Heart right ventricle (tissue), 16 donors: ENCODE results near the gene CEACAM8. TPM values are rescaled to one million over a fixed set of nuclear protein-coding genes. Genes with fewer than 3 reads are reported as not detected.
A peak's percentile ranks its signal among the peaks of the same experiment; 100 is the strongest.
"Not testable (repeated sequence)": the region's sequence is repeated elsewhere in the genome, so short reads cannot be mapped to it uniquely, and the experiment has no call there.

Experiments used
- ATAC-seq, 8 donors: fragments of 200-7000 bp; cut with Tn5 transposase; one replicate each; pipeline ENCODE4 v1.9.1; 2020; ENCODE audit warnings: mild to moderate bottlenecking in 8 of 8, moderate library complexity in 8 of 8, moderate number of reproducible peaks in 1 of 8
- DNase-seq, 2 donors: peaks; one replicate each; pipeline ENCODE4 v3.0.0-alpha.2; 2020
- H3K27ac ChIP-seq, 10 donors: fragments of 200-600 bp; sonication (generic) in 2 of 10; one replicate each; pipeline versions ENCODE4 v1.5.0 to v1.8.0; 2020 to 2022; ENCODE audit warnings: mild to moderate bottlenecking in 3 of 10
- H3K27me3 ChIP-seq, 7 donors: fragments of 200-600 bp; one replicate each; pipeline ENCODE4 v1.8.0; 2021 to 2022; ENCODE audit warnings: mild to moderate bottlenecking in 2 of 7
- H3K36me3 ChIP-seq, 9 donors: fragments of 200-600 bp; sonication (generic) in 1 of 9; one replicate each; pipeline versions ENCODE4 v1.5.0 to v1.8.0; 2020 to 2022; ENCODE audit warnings: mild to moderate bottlenecking in 2 of 9
- H3K4me1 ChIP-seq, 9 donors: fragments of 200-600 bp; sonication (generic) in 1 of 9; one replicate each; pipeline versions ENCODE4 v1.5.0 to v1.8.0; 2020 to 2022; ENCODE audit warnings: mild to moderate bottlenecking in 4 of 9
- H3K4me3 ChIP-seq, 10 donors: fragments of 200-600 bp; sonication (generic) in 2 of 10; one replicate each; pipeline versions ENCODE4 v1.5.0 to v1.8.0; 2020 to 2022; ENCODE audit warnings: mild to moderate bottlenecking in 7 of 10, moderate library complexity in 2 of 10
- H3K9me3 ChIP-seq, 11 donors: fragments of 200-600 bp in 10 of 11; sonication (generic) in 2 of 11; one replicate each; pipeline versions ENCODE4 v1.5.0 to v1.8.0; 2013 to 2022; ENCODE audit warnings: mild to moderate bottlenecking in 2 of 11, control low read depth in 1 of 11, moderate library complexity in 1 of 11
- CTCF ChIP-seq, 9 donors: fragments of 200-600 bp; sonication (generic) in 2 of 9; IDR thresholded peaks; one replicate each; pipeline versions ENCODE4 v1.5.0 to v1.8.0; 2021 to 2022; ENCODE audit warnings: antibody characterized with exemption in 9 of 9, mild to moderate bottlenecking in 5 of 9, moderate library complexity in 1 of 9
- WGBS, 2 donors: extraction: QIAGEN DNeasy Blood & Tissue Kit; methylation state at CpG; one replicate each; pipeline ENCODE4 v1.1.7; 2013; ENCODE audit warnings: inconsistent platforms in 1 of 2; 5-methylcytosine and 5-hydroxymethylcytosine counted together
- intact Hi-C, 10 donors: fragments of 100-400 bp; cut with DNase I; formaldehyde crosslinking; loops; one replicate each; pipeline versions ENCODE4 v1.11.1 to v1.14.2; 2022
- polyA plus RNA-seq, 2 donors: library from polyadenylated mRNA; stranded (reverse); fragments of 200-250 nt; gene quantifications; one replicate each; pipeline ENCODE4 v1.2.3, GENCODE V29; 2013
- total RNA-seq, 10 donors: library from RNA; stranded (reverse); fragmentation: NEBNext Ultra II Directional in 3 of 10; extraction: Animal tissue kit (Norgen Biotek cat#: 25700) in 3 of 10; gene quantifications; one replicate each; pipeline versions ENCODE4 v1.2.1 to v1.2.4, GENCODE V29; 2021 to 2023
- donor health status: Arrhythmogenic right ventricular cardiomyopathy.
- donor health status: ischemic (EF 13 %, LVEDD 7.1; RV severe dilation, severe dysfunction).
- donor health status: healthy with polysubstance abuse.
- donor health status: DM: no; HTN: yes; CAD: no.
- donor health status: DM: no; HTN: no; CAD: no.
- donor health status: ischemic (EF 25% LVEDD 6.9; RV normal size, moderate dysfunction).
- donor health status: ischemic (EF 25% LVEDD 5.7; RV mildly dilated, moderate dysfunction).
- donor health status: healthy.
- donor health status: DM: yes; HTN: yes; CAD: no.
- donor health status: Ischemic cardiomyopathy.
- donor health status: ischemic (EF 35%, LVEDD 5.7; RV mildly dilated, moderate dysfunction).
- donor health status: nonischemic (EF 11% LVEDD 7.7; RV severe dilation, severe dysfunction).
- donor health status: DM: yes; HTN: yes; CAD: no.
- donor health status: PGD.
- donor health status: ischemic (EF 29% LVEDD 5.4; RV normal size, mild dysfunction).
- donor health status: nonischemic (EF 23%, LVEDD 6.1; RV moderate dilation, normal function).

CEACAM8 gene
- total and polyA plus RNA-seq, 12 donors: 0.15 to 0.76 TPM; not detected in 10

- ATAC-seq (peak in 1 of 8 donors; percentile 21), DNase-seq (no peak)
- H3K36me3 ChIP-seq: no peaks in the 10 kb centered on the region
- TF ChIP-seq CTCF (IDR thresholded peaks at IDR 0.05): no peak
- H3K4me1 ChIP-seq: peaks cover 0 to 41% (median 0%) of the 10 kb centered on the region in 9 donors
- peaks cover 0 to 73% (median 0%) of the 10 kb centered on the region in 7 donors for H3K27me3 ChIP-seq
- intact Hi-C loops: no loop called here
- 88 to 89% methylated on average over 8 of the region's 8 CpGs for WGBS, 2 donors
- H3K27ac ChIP-seq: no peak overlapping the region
- H3K4me3 ChIP-seq: no peak overlapping the region
- H3K9me3 ChIP-seq: peaks cover 0 to 15% (median 0%) of the 10 kb centered on the region in 11 donors
Observed at GRCh38 chr19:42552086-42553065, 42.3 kb downstream of the CEACAM8 start.

GRCh38 chr19:42550521-42550920 is 44.2 kb downstream of the CEACAM8 start:
- intact Hi-C loops, ATAC-seq, H3K4me3 ChIP-seq, H3K36me3 ChIP-seq, H3K27ac ChIP-seq, DNase-seq: not testable (repeated sequence)
- Histone ChIP-seq H3K27me3 (peaks cover 0 to 71% (median 0%) of the 10 kb centered on the region in 7 donors), H3K9me3 (peaks cover 0 to 15% (median 0%) of the 10 kb centered on the region in 11 donors), H3K4me1 (peaks cover 0 to 31% (median 0%) of the 10 kb centered on the region in 9 donors)
- WGBS, 2 donors: 92 to 93% methylated on average over 6 of the region's 6 CpGs

GRCh38 chr19:42549067-42549466 is 45.7 kb downstream of the CEACAM8 start:
- ATAC-seq, H3K4me3 ChIP-seq, intact Hi-C loops, H3K36me3 ChIP-seq, H3K27ac ChIP-seq, DNase-seq: not testable (repeated sequence)
- Histone ChIP-seq H3K27me3 (peaks cover 0 to 68% (median 0%) of the 10 kb centered on the region in 7 donors), H3K9me3 (peaks cover 0 to 15% (median 0%) of the 10 kb centered on the region in 11 donors), H3K4me1 (peaks cover 0 to 16% (median 0%) of the 10 kb centered on the region in 9 donors)
- WGBS, 2 donors: 60 to 95% methylated on average over 1 of the region's 1 CpG

GRCh38 chr19:42548552-42548951 is 46.2 kb downstream of the CEACAM8 start:
- intact Hi-C loops: no loop called here
- TF ChIP-seq CTCF (IDR thresholded peaks at IDR 0.05): no peak
- H3K4me3 ChIP-seq: no peak overlapping the region
- ATAC-seq (no peak), DNase-seq (no peak)
- no peaks in the 10 kb centered on the region for H3K36me3 ChIP-seq
- H3K27ac ChIP-seq: no peak overlapping the region
- peaks cover 0 to 11% (median 0%) of the 10 kb centered on the region in 9 donors for H3K4me1 ChIP-seq
- peaks cover 0 to 73% (median 0%) of the 10 kb centered on the region in 7 donors for H3K27me3 ChIP-seq
- WGBS, 2 donors: 59 to 65% methylated on average over 4 of the region's 4 CpGs
- H3K9me3 ChIP-seq: peaks cover 0 to 15% (median 0%) of the 10 kb centered on the region in 11 donors

- Histone ChIP-seq H3K36me3 (no peaks in the 10 kb centered on the region), H3K27ac (no peak overlapping the region), H3K9me3 (peaks cover 0 to 15% (median 0%) of the 10 kb centered on the region in 11 donors), H3K4me3 (no peak overlapping the region), H3K27me3 (peaks cover 0 to 76% (median 0%) of the 10 kb centered on the region in 7 donors), H3K4me1 (peaks cover 0 to 6% (median 0%) of the 10 kb centered on the region in 9 donors)
- DNase-seq (no peak), ATAC-seq (no peak)
- WGBS, 2 donors: 52 to 67% methylated on average over 2 of the region's 2 CpGs
- no peak for TF ChIP-seq CTCF (IDR thresholded peaks at IDR 0.05)
- intact Hi-C loops: no loop called here
Observed at GRCh38 chr19:42547929-42548328, 46.8 kb downstream of the CEACAM8 start.
